NCI-H146 treated with DMSO at 0.1 percent for 48 hours (cell line): ENCODE measurements around the gene CACTIN.
A peak's percentile ranks its signal among the peaks of the same experiment; 100 is the strongest.
"Not testable (repeated sequence)": the region's sequence is repeated elsewhere in the genome, so short reads cannot be mapped to it uniquely, and the experiment has no call there.

Experiments used
- DNase-seq: peaks from one replicate; lab custom pipeline; 2025; ENCODE audit not compliant: unreplicated experiment; lab: John Stamatoyannopoulos, UW

Gene CACTIN

DNA sequence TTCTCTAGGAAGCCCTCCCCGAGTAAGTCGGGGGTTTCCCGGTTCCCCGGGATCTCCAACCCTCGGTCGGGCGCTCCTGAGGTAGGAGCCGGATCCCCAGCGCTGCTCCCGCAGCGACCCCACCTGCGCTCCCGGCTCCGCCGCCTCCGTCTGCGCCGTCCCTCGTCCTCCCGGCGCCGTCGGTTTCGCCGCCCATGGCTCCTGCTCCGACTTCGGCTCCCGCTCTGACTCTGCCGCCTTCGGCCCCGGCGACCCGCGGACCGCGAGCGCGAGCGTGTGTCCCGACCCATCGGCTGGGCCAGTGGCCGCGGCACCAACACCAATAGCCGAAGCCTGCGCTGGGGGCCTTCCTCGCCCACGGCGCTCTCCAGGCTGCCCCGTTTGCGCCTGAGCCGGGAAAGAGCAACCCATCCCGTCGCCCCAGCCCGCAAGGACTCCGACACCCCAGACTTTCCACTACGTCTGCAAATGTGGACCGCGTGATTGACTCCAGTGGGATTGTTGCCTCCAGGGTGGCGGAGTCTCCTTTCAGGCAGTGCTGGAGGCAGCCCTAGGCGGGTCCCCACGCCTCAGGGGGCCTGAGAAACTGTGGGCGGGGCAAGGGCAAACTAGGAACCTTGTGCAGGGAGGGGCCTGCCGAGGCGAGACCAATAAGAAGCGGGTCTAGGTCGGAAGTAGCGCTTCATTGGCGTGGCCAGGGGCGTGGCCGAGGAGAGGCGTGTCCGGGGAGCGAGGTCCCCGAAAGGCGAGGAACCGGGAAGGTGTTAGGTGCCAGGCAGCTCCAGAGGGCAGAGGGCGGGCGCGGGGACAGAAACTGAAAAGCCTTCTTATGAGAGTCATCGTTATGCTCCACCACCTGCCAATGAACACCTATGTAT, at the start of gene CACTIN:
TSS of gene CACTIN (minus strand) at position 318 of the 878 bp plus-strand sequence. CDS start at position 290, 28 bp downstream.
- peak; percentile 85 for DNase-seq

- DNase-seq = no peak
Measured at GRCh38 chr19:3674784-3675543, 48.4 kb upstream of the CACTIN start.

GRCh38 chr19:3673506-3674439, 47.2 kb upstream of the CACTIN start:
- no peak for DNase-seq

DNA sequence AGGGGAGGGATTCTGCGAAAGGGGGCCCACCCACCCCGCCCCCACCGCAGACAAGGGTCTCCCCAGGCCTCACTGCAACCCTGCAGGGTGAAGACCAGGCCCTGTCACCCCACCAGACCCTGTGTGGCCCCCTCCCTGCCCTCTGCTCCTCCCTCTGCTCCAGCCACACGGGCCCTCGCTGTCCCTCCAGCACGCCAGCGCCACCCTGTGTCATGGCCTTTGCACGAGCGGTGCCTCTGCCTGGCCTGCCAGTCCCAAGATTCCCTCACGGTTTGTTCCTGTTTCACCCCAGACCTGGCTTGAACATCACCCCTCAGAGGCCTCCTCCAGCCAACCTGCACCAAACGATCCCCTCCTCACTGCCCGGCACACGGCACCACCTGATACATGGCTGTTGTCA, 46.4 kb upstream of the CACTIN start:
- DNase-seq = no peak

DNA sequence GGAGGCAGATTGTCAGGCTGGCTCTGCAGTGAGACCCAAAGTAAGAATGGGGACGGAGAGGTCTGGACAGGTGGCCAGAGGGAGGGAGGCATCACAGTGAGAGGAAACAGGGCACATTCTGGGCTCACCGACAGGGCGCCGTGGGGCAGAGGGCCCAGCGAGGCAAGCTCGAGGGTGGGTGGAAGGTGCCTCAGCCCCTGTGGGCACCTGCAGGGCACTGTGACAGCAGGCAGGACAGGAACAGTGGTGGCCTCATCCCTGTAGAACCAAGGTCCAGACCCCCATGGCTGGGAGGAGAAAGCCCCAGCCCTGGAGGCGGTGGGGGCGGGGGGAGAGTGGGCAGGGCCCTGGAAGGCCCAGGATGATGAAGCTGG, 46.0 kb upstream of the CACTIN start:
- DNase-seq = no peak

- DNase-seq = no peak
Measured at GRCh38 chr19:3671680-3672574, 45.3 kb upstream of the CACTIN start.

DNA sequence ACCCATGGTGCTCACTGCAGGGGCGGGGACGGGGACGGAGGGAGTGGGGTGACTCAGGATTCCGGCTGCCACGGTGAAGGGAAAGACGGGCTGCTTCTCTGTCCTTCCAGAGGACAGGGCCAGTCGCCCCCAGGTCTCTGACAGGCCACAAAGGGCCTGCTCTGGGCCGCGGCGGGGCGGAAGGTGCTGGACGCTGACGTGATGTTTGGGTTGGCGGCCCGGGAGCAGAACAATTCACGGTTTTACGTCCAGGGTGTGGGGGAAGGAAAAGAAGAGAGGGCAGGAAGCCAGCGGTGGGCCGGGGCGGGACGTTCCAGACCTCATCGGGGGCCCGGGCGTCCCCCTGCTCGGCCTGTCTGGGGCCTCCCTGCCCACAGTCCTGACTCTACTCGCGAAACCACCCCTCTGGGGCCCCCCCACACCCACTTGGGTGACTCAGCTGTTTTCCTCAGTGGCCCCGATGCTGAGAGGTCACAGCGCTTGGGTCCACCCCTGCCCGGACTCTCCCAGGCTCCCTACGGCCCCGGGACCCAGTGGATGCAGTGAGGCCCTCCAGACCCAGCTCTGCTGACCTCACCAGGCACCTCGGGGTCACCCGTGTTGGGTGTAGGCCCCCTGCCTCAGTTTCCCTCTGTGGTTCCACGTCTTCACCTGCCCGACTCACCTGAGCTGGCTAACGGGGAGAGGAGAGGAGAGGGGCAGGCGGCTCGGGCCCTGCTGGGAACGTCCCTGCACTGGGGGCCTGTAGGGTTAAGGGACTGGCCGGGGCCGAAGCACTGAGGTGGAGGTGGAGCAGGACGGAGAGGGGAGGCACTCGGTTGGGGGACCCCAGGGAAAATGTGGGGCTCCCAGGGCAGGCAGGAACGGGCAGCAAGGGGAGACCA, 44.4 kb upstream of the CACTIN start:
- DNase-seq = no peak

GRCh38 chr19:3669947-3670795, 43.6 kb upstream of the CACTIN start:
- no peak for DNase-seq

DNA sequence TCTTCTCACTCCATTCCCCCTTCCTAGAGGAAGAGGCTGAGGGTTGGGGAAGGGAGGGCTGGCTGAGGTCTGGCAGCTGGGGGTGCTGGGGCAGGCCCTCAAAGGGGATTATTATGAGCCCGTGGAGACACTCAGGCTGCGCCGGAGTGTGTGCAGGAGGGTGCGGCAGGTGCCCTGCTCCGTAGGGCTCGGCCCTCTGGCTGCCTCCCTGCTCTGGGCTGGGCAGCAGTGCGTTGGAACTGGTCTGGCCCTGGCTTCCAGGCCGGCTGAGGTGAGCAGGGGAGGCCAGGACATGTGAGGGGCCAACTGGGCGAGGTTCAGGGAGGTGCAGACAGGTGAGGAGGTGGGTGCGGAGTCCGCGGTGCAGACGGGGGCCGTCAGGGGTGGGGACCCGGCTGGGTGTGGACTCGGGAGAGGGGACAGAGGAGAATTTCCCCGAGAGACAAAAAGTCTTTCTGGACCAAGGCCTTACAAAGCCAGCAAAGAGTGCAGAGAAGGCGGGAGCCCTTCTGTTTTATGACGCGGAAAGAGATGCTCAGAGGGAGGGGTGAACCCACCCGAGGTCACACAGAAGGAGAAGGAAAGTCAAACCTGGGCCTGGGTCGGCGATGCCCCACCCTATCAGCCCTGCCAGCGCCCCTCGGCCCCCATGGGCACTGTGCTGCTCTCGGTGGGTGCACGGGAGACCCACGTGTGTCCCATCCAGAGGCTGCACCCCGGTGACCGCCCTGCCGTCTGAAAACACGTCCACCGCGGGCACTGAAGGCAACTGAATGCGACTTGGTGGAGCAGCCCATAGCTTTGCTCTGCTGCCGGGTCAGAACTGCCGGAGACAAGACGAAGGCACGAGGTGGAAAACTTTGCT, 42.7 kb upstream of the CACTIN start:
- DNase-seq = no peak

GRCh38 chr19:3668331-3669081, 41.9 kb upstream of the CACTIN start:
- no peak for DNase-seq

- DNase-seq = no peak
Measured at GRCh38 chr19:3667766-3668165, 41.2 kb upstream of the CACTIN start.

DNA sequence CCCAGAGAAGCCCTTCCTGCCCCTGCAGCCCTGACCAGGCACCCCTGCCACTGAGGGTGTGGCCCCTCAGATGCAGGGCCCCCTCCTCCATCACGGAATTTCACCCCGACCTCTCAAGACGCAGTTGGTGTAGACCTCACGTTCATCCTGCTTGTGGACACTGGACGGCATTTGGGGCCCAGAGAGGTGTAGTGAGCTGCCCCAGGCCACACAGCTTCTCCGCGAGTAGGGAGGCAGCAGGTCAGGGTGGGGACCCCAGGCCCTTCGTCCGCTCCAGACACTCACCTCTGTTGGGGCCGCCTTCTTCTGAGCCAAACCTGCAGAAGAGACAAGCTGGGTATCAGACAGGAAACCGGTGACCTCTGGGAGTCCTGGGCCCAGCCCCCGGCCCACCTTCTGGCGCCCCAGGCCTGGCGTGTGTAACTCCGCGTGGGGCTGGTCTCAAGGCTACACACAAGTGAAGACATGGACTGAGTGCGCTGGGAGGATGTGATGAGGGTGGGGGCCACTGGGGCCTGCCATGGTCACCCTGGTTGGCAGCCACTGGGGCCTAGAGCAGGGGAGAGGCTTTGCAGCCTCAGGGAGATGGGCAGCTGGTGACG, 40.5 kb upstream of the CACTIN start:
- no peak for DNase-seq

- not testable (repeated sequence) for DNase-seq
Measured at GRCh38 chr19:3666545-3666856, 39.9 kb upstream of the CACTIN start.

- no peak for DNase-seq
Measured at GRCh38 chr19:3665681-3666544, 39.3 kb upstream of the CACTIN start.

DNA sequence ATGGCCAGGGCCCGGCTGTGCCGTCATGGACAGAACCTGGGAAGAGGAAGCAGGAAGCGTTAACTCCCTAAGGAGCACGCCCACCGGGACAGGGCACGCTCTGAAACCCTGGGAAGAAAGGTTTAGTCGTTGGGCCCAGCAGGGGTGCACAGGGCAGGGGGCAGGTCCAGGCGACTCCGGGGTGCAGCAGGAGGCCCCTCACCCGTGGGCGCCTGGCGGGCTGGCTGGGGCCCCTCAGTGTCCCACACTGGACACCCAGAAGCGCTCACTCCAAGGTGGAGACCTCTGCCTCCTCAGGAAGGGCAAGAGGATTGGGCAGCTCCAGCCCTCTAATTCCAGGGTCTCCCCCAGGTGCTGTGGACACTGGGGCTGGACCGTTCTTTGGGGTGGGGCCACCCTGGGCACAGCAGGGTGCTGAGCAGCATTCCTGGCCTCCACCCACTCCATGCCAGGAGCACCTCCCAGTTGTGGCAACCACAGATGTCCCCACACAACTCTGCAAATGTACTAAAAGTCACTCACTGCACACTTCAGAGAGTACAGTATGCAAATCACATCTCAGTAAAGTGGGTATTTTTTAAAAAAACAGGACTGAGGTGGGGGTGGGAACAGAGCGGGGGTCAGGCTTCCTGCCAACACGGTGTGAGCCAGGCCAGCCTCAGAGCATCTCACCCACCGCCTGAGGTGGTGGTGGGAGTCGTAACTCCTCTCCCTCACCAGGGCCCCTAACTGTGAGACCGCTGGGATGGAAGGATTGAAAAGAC, 38.5 kb upstream of the CACTIN start:
- DNase-seq = no peak
